ENCODE measurements around the gene MRPL43.

Gene MRPL43

GRCh38 chr10:101018600-101019439 lies 31.5 kb upstream of the MRPL43 start:
- peak; percentile 33 for DNase-seq

- DNase-seq, result no peak
These were observed 30.9 kb upstream of the MRPL43 start for GRCh38 chr10:101018118-101018599.

- DNase-seq, result no peak
These were observed 29.5 kb upstream of the MRPL43 start for GRCh38 chr10:101016814-101017213.

- no peak for DNase-seq
These were observed 28.3 kb upstream of the MRPL43 start for GRCh38 chr10:101015582-101015973.

GRCh38 chr10:101014966-101015581 lies 27.8 kb upstream of the MRPL43 start:
- DNase-seq, result no peak

- DNase-seq, result no peak
These were observed 27.1 kb upstream of the MRPL43 start for GRCh38 chr10:101014230-101014884.

- no peak for DNase-seq
These were observed 26.1 kb upstream of the MRPL43 start for GRCh38 chr10:101013365-101013825.

- peak; percentile 34 for DNase-seq
These were observed 25.4 kb upstream of the MRPL43 start for GRCh38 chr10:101012525-101013364.

GRCh38 chr10:101011517-101012423 lies 24.5 kb upstream of the MRPL43 start:
- DNase-seq, result no peak

GRCh38 chr10:101010329-101010728 lies 23.0 kb upstream of the MRPL43 start:
- no peak for DNase-seq

- no peak for DNase-seq
These were observed 21.6 kb upstream of the MRPL43 start for GRCh38 chr10:101008823-101009423.

GRCh38 chr10:101007915-101008822 lies 20.9 kb upstream of the MRPL43 start:
- no peak for DNase-seq

- no peak for DNase-seq
These were observed 19.9 kb upstream of the MRPL43 start for GRCh38 chr10:101007099-101007711.

GRCh38 chr10:101006593-101007098 lies 19.3 kb upstream of the MRPL43 start:
- no peak for DNase-seq

- no peak for DNase-seq
These were observed 18.7 kb upstream of the MRPL43 start for GRCh38 chr10:101005869-101006567.

GRCh38 chr10:101005361-101005760 lies 18.1 kb upstream of the MRPL43 start:
- DNase-seq, result no peak

GRCh38 chr10:101003639-101004206 lies 16.4 kb upstream of the MRPL43 start:
- no peak for DNase-seq

GRCh38 chr10:101002456-101002855 lies 15.2 kb upstream of the MRPL43 start:
- no peak for DNase-seq

Measured in NCI-H2107 (cell line).